Measurements from ENCODE around the gene DACH1.

DNA sequence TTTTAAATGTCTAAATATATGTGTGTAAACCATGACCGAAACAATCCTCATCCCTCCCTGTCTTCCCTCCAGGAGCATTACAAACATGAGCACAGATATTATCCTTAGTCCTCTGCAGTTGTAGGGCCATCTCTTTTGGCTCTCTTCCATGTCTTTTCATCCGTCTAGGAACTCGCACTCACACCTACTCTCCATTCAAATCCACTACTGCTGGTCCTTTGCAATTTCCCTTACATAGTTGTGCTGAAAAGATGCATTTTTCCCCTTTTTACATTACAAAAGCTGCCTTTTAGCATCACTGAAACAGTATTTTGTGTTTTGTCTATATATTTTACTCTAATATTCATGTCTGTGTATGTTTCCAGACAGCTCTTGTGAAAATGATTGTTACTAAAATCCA, 237.8 kb downstream of the DACH1 start:
- TF ChIP-seq, protein P1, sequence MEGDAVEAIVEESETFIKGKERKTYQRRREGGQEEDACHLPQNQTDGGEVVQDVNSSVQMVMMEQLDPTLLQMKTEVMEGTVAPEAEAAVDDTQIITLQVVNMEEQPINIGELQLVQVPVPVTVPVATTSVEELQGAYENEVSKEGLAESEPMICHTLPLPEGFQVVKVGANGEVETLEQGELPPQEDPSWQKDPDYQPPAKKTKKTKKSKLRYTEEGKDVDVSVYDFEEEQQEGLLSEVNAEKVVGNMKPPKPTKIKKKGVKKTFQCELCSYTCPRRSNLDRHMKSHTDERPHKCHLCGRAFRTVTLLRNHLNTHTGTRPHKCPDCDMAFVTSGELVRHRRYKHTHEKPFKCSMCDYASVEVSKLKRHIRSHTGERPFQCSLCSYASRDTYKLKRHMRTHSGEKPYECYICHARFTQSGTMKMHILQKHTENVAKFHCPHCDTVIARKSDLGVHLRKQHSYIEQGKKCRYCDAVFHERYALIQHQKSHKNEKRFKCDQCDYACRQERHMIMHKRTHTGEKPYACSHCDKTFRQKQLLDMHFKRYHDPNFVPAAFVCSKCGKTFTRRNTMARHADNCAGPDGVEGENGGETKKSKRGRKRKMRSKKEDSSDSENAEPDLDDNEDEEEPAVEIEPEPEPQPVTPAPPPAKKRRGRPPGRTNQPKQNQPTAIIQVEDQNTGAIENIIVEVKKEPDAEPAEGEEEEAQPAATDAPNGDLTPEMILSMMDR (IDR thresholded peaks at IDR 0.05 in 2 of 3, conservative IDR thresholded peaks at IDR 0.05 in 1 of 3; ENCODE audit: borderline replicate concordance in 1 of 3, insufficient read depth in 1 of 3, low read depth in 2 of 3, low read length in 2 of 3): no peak
- TF ChIP-seq EZH2 (IDR thresholded peaks at IDR 0.05) (no peak), SIN3A (IDR thresholded peaks at IDR 0.05; ENCODE audit: low read depth) (no peak), EZH2phosphoT487 (IDR thresholded peaks at IDR 0.05; ENCODE audit: borderline replicate concordance) (no peak), POLR2A (IDR thresholded peaks at IDR 0.05; ENCODE audit: borderline replicate concordance, extremely low read depth, insufficient read depth, insufficient read length) (no peak), REST (IDR thresholded peaks at IDR 0.05; ENCODE audit: low read depth) (no peak), CEBPB (IDR thresholded peaks at IDR 0.05; ENCODE audit: low read depth) (no peak), ZBTB33 (IDR thresholded peaks at IDR 0.05; ENCODE audit: extremely low read depth, insufficient replicate concordance, low read length) (no peak), EGR1 (IDR thresholded peaks at IDR 0.05; ENCODE audit: low read depth) (no peak), RAD21 (IDR thresholded peaks at IDR 0.05; ENCODE audit: low read depth) (no peak)

Data from HCT116 (cell line).